Adrenal gland (tissue), 12 donors: ENCODE measurements around the gene MSX2. TPM values are rescaled to one million over a fixed set of nuclear protein-coding genes. Genes with fewer than 3 reads are reported as not detected.

Experiments
- DNase-seq, 7 donors: peaks; one replicate each; pipeline ENCODE4 v3.0.0-alpha.2; 2019 to 2020
- H3K27ac ChIP-seq, 5 donors: fragments of 200-600 bp; sonication (generic) in 4 of 5; 1 replicate in 3 of 5; 2 replicates in 2 of 5; pipeline versions ENCODE4 v1.5.1 to v1.8.0; 2016 to 2020; ENCODE audit warnings: mild to moderate bottlenecking in 1 of 5
- H3K27me3 ChIP-seq: fragments of 200-600 bp; 2 replicates; pipeline ENCODE4 v1.8.0; 2021
- H3K36me3 ChIP-seq, 2 donors: fragments of 200-600 bp; replicated peaks in 1 of 2; 1 replicate in 1 of 2; 2 replicates in 1 of 2; pipeline versions ENCODE4 v1.5.1 to v1.8.0; 2018 to 2022
- H3K4me1 ChIP-seq, 2 donors: fragments of 200-600 bp; replicated peaks in 1 of 2; 1 replicate in 1 of 2; 2 replicates in 1 of 2; pipeline versions ENCODE4 v1.5.1 to v1.8.0; 2018 to 2021
- H3K4me3 ChIP-seq, 4 donors: fragments of 200-600 bp; sonication (generic) in 3 of 4; one replicate each; pipeline ENCODE4 v1.5.1; 2016 to 2018
- H3K9me3 ChIP-seq, 3 donors: fragments of 200-600 bp; sonication (generic) in 1 of 3; replicated peaks in 1 of 3; 1 replicate in 2 of 3; 2 replicates in 1 of 3; pipeline versions ENCODE4 v1.5.1 to v1.8.0; 2016 to 2021
- POLR2A ChIP-seq, 2 donors: fragments of 450-650 bp; IDR thresholded peaks; one replicate each; pipeline ENCODE4 v1.6.1; 2017; ENCODE audit warnings: antibody characterized with exemption in 2 of 2, mild to moderate bottlenecking in 2 of 2, moderate library complexity in 1 of 2
- WGBS, 4 donors: extraction: QIAGEN DNeasy Blood & Tissue Kit in 2 of 4; methylation state at CpG; one replicate each; pipeline versions ENCODE4 v1.1.5 to v1.1.7; 2013 to 2017; 5-methylcytosine and 5-hydroxymethylcytosine counted together
- intact Hi-C, 2 donors: fragments of 100-400 bp; cut with DNase I; formaldehyde crosslinking; loops; one replicate each; pipeline versions ENCODE4 v1.14.1 to v1.15.0; 2022 to 2023
- polyA plus RNA-seq, 3 donors: library from polyadenylated mRNA; stranded (reverse); fragments of 200-250 nt in 2 of 3; fragments of 350-450 nt in 1 of 3; fragmentation: Illumina TruSeq in 1 of 3; extraction: RNeasy Lipid Tissue Mini Kit (QIAGEN cat#74804) in 1 of 3; gene quantifications; one replicate each; pipeline ENCODE4 v1.2.3, GENCODE V29; 2013 to 2014
- total RNA-seq, 9 donors: library from RNA; depleted of rRNA in 4 of 9; stranded (reverse); fragments of >200 nt in 4 of 9; fragments of 120-200 nt in 1 of 9; fragmentation: NEBNext Ultra II Directional in 1 of 9; extraction: Animal tissue kit (Norgen Biotek cat#: 25700) in 1 of 9; gene quantifications; one replicate each; pipeline versions ENCODE4 v1.1.0 to v1.2.4, GENCODE V29; 2013 to 2023
- TF ChIP-seq, protein P1 (sequence below), 6 experiments: fragments of 450-650 bp in 4 of 6; fragments of 200-600 bp in 2 of 6; sonication (generic) in 1 of 6; IDR thresholded peaks; 1 replicate in 5 of 6; 2 replicates in 1 of 6; pipeline versions ENCODE4 v1.5.1 to v1.8.0; 2016 to 2021; ENCODE audit warnings: antibody characterized with exemption in 6 of 6, mild to moderate bottlenecking in 2 of 6, moderate library complexity in 1 of 6
- donor health status: healthy with polysubstance abuse.
- donor health status: Bipolar disorder and iron deficiency.
- donor health status: DM: yes; HTN: yes; CAD: no.
- donor health status: DM: no; HTN: no; CAD: no.
- donor health status: DM: no; HTN: no; CAD: no.
- donor health status: DM: yes; HTN: yes; CAD: no.

The MSX2 gene
- total and polyA plus RNA-seq, 12 donors, result 0.24 to 1.3 (median 0.58) TPM; not detected in 1

DNA sequence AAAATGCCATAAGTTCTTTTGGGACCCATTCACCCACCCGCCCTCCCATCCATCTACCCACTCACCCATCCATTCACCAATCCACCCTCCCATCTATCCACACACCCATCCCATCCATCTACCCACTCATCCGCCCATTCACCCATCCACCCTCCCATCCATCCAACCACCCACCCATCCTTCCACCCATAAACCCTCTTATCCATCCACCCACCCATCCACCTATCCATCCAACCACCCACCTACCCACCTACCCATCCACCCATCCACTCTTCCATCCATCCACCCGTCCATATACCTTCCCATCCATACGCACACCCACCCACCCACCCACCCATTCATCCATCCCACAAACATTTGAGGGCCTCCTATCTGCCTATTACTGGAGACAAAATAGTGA, 43.3 kb downstream of the MSX2 start:
- Histone ChIP-seq H3K9me3 (no peaks in the 10 kb centered on the region), H3K36me3 (no peaks in the 10 kb centered on the region), H3K27ac (no peak overlapping the region), H3K4me1 (no peaks in the 10 kb centered on the region), H3K27me3 (no peaks in the 10 kb centered on the region), H3K4me3 (no peak overlapping the region)
- TF ChIP-seq POLR2A (IDR thresholded peaks at IDR 0.05), result no peak
- TF ChIP-seq, protein P1, sequence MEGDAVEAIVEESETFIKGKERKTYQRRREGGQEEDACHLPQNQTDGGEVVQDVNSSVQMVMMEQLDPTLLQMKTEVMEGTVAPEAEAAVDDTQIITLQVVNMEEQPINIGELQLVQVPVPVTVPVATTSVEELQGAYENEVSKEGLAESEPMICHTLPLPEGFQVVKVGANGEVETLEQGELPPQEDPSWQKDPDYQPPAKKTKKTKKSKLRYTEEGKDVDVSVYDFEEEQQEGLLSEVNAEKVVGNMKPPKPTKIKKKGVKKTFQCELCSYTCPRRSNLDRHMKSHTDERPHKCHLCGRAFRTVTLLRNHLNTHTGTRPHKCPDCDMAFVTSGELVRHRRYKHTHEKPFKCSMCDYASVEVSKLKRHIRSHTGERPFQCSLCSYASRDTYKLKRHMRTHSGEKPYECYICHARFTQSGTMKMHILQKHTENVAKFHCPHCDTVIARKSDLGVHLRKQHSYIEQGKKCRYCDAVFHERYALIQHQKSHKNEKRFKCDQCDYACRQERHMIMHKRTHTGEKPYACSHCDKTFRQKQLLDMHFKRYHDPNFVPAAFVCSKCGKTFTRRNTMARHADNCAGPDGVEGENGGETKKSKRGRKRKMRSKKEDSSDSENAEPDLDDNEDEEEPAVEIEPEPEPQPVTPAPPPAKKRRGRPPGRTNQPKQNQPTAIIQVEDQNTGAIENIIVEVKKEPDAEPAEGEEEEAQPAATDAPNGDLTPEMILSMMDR (IDR thresholded peaks at IDR 0.05), result no peak
- WGBS, 4 donors, result 48 to 71% (median 58%) methylated on average over 4 of the region's 4 CpGs
- intact Hi-C loops, result no loop called here
- no peak for DNase-seq

DNA sequence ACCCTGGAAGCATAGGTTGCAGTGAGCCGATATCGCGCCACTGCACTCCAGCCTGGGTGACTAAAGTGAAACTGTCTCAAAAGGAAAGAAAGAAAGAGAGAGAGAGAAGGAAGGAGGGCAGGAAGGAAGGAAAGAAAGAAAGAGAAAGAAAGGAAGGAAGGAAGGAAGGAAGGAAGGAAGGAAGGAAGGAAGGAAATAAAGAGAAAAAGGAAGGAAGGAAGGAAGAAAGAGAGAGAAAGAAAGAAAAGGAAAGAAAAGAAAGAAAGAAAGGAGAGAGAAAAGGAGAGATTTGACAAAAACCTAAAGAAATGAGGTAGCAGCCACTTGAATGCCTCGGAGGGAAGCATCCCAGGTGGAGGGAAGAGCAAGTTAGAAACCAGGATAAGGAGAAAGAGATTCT, 44.6 kb downstream of the MSX2 start:
- Histone ChIP-seq H3K4me3 (no peak overlapping the region), H3K27me3 (no peaks in the 10 kb centered on the region), H3K4me1 (no peaks in the 10 kb centered on the region), H3K9me3 (no peaks in the 10 kb centered on the region), H3K27ac (no peak overlapping the region), H3K36me3 (no peaks in the 10 kb centered on the region)
- no peak for DNase-seq
- TF ChIP-seq POLR2A (IDR thresholded peaks at IDR 0.05), result no peak
- TF ChIP-seq, protein P1 (IDR thresholded peaks at IDR 0.05), result no peak
- intact Hi-C loops, result no loop called here
- WGBS, 4 donors, result 89 to 96% (median 92%) methylated on average over 4 of the region's 4 CpGs

DNA sequence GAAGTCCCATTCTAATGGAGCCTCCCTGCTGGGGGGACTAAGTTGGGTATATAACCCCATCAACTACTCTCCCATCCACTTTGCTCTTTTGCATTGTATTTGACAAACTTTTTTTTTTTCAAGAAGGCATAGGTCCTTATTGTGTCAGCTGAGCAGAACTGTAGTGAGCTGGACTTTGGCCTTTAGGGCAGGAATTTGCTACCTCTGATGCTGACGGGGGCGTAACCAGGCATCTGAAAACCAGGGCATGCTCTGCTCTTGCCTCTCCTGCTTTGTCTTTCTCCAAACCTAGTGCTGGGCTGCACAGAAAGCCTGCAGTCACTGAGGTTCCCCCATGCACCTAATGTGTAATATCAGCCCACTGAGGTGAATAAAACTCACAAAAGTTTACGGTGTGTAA, 49.0 kb downstream of the MSX2 start:
- intact Hi-C loops, result no loop called here
- Histone ChIP-seq H3K9me3 (no peaks in the 10 kb centered on the region), H3K4me1 (no peaks in the 10 kb centered on the region), H3K27me3 (no peaks in the 10 kb centered on the region), H3K27ac (no peak overlapping the region), H3K4me3 (no peak overlapping the region), H3K36me3 (no peaks in the 10 kb centered on the region)
- no peak for TF ChIP-seq POLR2A (IDR thresholded peaks at IDR 0.05)
- TF ChIP-seq, protein P1 (IDR thresholded peaks at IDR 0.05), result no peak
- DNase-seq, result no peak
- 82 to 91% (median 89%) methylated on average over 3 of the region's 3 CpGs for WGBS, 4 donors

DNA sequence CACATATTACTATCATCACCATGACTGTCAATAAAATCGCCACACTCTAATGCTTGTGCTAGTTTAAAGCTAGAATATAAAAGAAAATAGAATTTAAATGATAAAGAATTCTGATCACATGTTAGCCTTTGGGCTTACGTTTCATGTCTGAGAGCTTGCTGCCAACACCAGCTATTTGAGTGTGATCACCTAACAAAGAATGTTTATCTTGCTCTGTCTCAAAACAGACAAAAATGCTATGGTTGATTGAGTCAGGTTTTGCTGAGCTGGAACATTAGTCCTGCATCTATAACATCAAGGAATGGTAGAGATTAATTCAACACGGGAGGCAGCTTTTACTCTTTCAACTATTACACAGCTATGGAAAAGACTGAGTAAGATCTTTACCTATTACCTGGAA, 50.7 kb downstream of the MSX2 start:
- TF ChIP-seq, protein P1 (IDR thresholded peaks at IDR 0.05), result no peak
- no peak for TF ChIP-seq POLR2A (IDR thresholded peaks at IDR 0.05)
- H3K27ac ChIP-seq, result no peak overlapping the region
- 62 to 71% (median 66%) methylated on average over 3 of the region's 3 CpGs for WGBS, 4 donors
- H3K9me3 ChIP-seq, result no peaks in the 10 kb centered on the region
- H3K4me1 ChIP-seq, result no peaks in the 10 kb centered on the region
- intact Hi-C loops, result no loop called here
- no peaks in the 10 kb centered on the region for H3K36me3 ChIP-seq
- no peak for DNase-seq
- no peaks in the 10 kb centered on the region for H3K27me3 ChIP-seq
- no peak overlapping the region for H3K4me3 ChIP-seq
